HEK293T (cell line): ENCODE results near the gene L3MBTL4.

Experiments
- ARNT ChIP-seq: fragments of 450-650 bp; IDR thresholded peaks from 2 replicates; pipeline ENCODE4 v1.6.1; 2017; ENCODE audit warnings: mild to moderate bottlenecking
- ELF4 ChIP-seq: fragments of 450-650 bp; IDR thresholded peaks from 2 replicates; pipeline ENCODE4 v1.6.1; 2017; ENCODE audit warnings: antibody characterized with exemption
- FOXA1 ChIP-seq: fragments of 450-650 bp; IDR thresholded peaks from 2 replicates; pipeline ENCODE4 v1.6.1; 2016; ENCODE audit warnings: mild to moderate bottlenecking
- PKNOX1 ChIP-seq: fragments of 450-650 bp; IDR thresholded peaks from 2 replicates; pipeline ENCODE4 v1.6.1; 2016
- SP1 ChIP-seq: fragments of 450-650 bp; IDR thresholded peaks from 2 replicates; pipeline ENCODE4 v1.6.1; 2017
- SUZ12 ChIP-seq: fragments of 450-650 bp; IDR thresholded peaks from 2 replicates; pipeline ENCODE4 v1.6.1; 2016; ENCODE audit warnings: mild to moderate bottlenecking
- ZNF384 ChIP-seq: fragments of 450-650 bp; IDR thresholded peaks from 2 replicates; pipeline ENCODE4 v1.6.1; 2016

- TF ChIP-seq FOXA1 (no peak), ELF4 (no peak), PKNOX1 (no peak), ARNT (no peak), SUZ12 (no peak), SP1 (no peak), ZNF384 (no peak)
Measured at GRCh38 chr18:6255886-6256285, 158.8 kb downstream of the L3MBTL4 start.
